ENCODE measurements around the gene RAB10.
"Not testable (repeated sequence)": the region's sequence is repeated elsewhere in the genome, so short reads cannot be mapped to it uniquely, and the experiment has no call there.

RAB10 gene

DNA sequence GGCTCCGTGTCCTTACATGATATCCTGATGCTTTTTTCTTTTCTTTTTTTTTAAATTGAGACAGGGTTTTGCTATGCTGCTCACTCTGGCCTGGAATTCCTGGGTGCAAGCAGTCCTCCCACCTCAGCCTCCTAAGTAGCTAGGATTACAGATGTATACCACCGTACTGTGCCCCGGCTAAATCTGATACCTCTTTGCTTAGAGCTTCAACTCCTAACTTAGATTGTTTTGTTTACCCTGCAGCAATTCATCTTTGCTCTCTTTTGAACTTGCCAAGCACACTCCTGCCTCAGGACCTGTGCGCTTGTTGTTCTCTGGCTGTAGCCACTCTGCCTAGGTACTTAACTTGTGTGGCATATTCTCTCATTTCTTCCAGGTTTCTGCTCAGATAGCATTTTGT, 24.5 kb downstream of the RAB10 start:
- no peak for DNase-seq (ENCODE audit: low read depth in 2 of 2)

DNA sequence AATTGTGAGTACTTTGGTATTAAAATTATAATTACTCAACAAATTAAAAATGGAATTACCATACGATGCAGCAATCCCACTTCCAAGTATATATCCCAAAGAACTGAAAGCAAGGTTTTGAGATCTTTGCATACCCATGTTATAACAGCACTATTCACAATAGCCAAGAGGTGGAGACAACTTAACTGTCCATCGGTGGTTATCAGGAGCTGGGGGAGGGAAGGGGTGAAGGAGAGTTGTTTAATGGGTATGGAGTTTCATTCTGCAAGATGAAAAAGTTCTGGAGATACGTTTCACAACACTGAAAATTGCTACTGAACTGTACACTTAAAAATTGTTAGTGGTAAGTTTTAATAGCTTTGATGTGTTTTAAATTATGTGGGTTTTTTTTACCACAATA, 25.7 kb downstream of the RAB10 start:
- DNase-seq (ENCODE audit: low read depth in 2 of 2), result no peak

GRCh38 chr2:26061539-26061938, 27.7 kb downstream of the RAB10 start:
- no peak for DNase-seq (ENCODE audit: low read depth in 2 of 2)

DNA sequence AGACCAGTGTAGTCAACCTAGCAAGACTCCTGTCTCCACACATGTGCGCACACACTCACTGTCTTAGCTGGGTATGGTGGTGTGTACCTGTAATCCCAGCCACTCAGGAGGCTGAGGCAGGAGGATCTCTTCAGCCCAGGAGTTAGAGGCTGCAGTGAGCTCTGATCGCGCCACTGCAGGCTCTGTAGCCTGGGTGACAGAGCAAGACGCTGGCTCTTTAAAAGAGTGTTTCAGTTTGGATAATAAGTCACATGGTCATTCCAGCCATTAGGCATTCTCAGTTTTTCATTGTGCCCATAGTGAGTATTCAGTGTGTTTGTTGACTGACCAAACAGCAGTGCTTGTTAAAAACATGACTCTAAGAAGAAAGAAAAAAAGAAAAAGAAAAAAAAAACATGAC, 31.0 kb downstream of the RAB10 start:
- no peak for DNase-seq (ENCODE audit: low read depth in 2 of 2)

- no peak for DNase-seq (ENCODE audit: low read depth in 2 of 2)
Observed at GRCh38 chr2:26067186-26067974, 33.5 kb downstream of the RAB10 start.

GRCh38 chr2:26067980-26068507, 34.2 kb downstream of the RAB10 start:
- DNase-seq (ENCODE audit: low read depth in 2 of 2), result no peak

DNA sequence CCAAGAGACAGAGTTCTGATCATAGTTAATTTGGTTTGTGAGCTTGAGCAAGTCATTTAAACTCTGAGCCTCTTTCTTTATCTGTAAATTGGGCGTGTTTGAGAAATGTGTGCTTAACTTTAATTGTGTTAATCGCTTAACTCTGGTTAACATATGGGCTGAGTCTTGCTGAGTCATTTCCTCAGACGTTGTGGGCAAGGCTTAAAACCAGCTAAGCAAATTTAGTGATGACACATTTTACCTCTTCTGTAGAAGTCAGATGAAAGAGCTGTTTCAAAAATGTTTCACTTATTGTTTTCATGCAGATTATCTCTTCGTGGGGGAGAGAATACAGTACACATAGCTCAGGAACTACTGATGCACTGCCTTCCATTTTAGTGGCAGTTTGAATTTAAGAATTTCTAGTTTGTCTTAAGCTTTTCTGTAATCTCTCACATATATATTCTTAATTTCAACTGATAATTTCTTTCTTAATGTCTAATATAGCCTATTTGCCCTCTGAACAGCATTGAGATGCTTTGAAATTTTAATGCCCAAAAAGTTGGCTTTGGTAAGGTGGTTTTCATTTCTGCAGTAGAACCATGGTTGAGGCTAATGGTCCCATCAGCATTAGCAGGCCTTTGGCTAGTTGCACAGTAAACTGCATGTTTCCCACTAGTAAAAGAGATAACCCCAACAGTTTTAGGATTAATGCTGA, 34.9 kb downstream of the RAB10 start:
- DNase-seq (ENCODE audit: low read depth in 2 of 2), result peak in 1 of 2 donors; percentile 36

GRCh38 chr2:26070730-26071129, 36.8 kb downstream of the RAB10 start:
- DNase-seq (ENCODE audit: low read depth in 2 of 2), result no peak

GRCh38 chr2:26072925-26073768, 39.3 kb downstream of the RAB10 start:
- DNase-seq (ENCODE audit: low read depth in 2 of 2), result no peak

DNA sequence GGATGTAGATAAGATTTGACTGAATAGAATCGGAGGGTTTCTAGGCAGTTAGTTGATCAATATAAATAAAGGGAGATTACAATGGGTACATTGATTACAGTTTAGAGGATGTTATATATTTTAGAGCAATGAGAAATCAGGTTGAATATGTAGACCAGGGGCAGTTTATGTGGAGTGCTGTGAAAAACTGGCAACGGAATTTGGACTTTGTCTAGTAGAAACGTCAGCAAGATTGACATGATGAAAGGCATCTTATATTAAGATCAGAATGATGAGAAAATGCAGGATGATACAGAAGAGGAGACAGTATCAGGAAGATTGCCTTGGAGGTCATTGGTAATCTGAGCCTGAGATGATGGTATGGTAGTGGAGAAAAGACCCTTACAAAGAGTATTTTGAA, 39.9 kb downstream of the RAB10 start:
- DNase-seq (ENCODE audit: low read depth in 2 of 2), result no peak

DNA sequence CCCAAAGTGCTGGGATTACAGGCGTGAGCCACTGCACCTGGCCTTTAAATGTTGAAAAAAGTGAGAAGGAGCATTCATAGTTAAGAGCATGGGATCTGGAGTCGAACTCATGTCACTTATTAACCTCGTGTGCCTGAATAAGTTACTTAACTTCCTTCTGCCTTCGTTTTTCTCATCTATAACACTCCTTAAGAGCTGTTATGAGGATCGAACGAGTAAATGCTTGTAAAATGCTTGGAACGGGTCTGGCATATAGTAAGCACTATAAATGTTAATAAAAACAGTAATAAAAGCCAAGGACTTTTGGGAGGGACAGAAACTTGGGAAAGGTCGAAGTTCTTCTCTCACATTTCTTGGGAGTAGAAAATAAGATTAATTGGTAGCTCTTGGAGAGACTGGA, 40.8 kb downstream of the RAB10 start:
- DNase-seq (ENCODE audit: low read depth in 2 of 2), result no peak

DNA sequence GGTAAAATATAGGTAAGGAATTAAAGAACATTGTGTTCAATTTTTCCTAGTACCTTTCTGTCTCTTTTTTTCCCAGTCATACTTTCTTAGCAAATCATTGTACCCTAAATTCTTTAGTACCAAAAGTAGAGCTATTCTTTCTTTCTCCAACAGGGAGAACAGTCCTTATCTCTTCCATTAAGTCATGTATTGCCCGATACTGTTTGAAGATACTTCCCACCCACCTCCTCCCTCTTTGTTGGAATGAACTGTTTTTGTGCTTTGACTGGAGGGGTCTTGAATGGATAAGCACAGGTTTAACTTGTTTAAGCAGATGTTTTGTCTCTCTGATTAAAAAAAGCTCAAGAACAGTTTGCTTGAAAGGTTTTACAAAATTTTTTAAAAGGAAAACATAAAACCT, 41.3 kb downstream of the RAB10 start:
- no peak for DNase-seq (ENCODE audit: low read depth in 2 of 2)

- no peak for DNase-seq (ENCODE audit: low read depth in 2 of 2)
Observed at GRCh38 chr2:26076001-26076587, 42.2 kb downstream of the RAB10 start.

- DNase-seq (ENCODE audit: low read depth in 2 of 2), result no peak
Observed at GRCh38 chr2:26077291-26077690, 43.4 kb downstream of the RAB10 start.

- no peak for DNase-seq (ENCODE audit: low read depth in 2 of 2)
Observed at GRCh38 chr2:26078939-26079338, 45.1 kb downstream of the RAB10 start.

GRCh38 chr2:26080356-26080755, 46.5 kb downstream of the RAB10 start:
- DNase-seq (ENCODE audit: low read depth in 2 of 2), result no peak

GRCh38 chr2:26080925-26081324, 47.0 kb downstream of the RAB10 start:
- DNase-seq (ENCODE audit: low read depth in 2 of 2), result not testable (repeated sequence)

DNA sequence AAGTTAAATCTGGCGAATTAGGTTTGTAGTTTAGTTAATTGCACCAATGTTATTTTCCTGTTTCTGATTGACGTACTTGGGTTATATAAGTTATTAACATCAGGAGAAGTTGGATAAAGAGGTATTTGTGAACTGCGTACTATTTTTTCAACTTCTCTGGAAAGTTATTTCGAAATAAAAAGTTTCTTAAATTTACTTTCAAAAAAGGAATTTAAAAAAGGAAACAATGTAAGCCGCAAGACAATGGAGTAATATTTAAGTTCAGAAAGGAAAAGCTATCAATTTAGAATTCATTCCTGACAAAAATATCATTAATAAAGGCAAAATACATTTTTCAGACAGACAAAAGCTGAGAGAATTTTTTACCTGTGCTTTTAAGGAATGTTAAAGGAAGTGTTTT, 47.7 kb downstream of the RAB10 start:
- DNase-seq (ENCODE audit: low read depth in 2 of 2), result no peak

DNA sequence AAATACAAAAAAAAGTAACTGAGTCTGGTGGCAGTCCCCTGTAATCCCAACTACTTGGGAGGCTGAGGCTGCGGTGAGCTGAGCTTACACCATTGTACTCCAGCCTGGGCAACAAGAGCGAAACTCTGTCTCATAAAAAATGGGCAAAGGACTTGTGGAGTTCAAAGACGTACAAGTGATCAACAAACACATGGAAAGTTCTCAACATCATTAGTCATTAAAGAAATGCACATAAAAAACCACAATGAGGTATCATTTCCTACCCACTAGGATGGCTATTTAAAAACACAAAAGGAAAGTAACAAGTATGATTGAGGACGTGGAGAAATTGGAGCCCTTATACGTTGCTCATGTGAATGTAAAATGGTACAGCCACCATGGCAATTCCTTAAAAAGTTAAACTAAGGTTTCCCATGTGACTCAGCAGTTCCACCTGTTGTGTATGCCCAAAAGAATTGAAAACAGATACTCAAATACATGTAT, 52.3 kb downstream of the RAB10 start:
- DNase-seq (ENCODE audit: low read depth in 2 of 2), result no peak

- DNase-seq (ENCODE audit: low read depth in 2 of 2), result no peak
Observed at GRCh38 chr2:26086779-26087178, 52.9 kb downstream of the RAB10 start.

- DNase-seq (ENCODE audit: low read depth in 2 of 2), result no peak
Observed at GRCh38 chr2:26088038-26088643, 54.3 kb downstream of the RAB10 start.
